Measurements from ENCODE around the gene UBXN4. TPM values are rescaled to one million over a fixed set of nuclear protein-coding genes. Genes with fewer than 3 reads are reported as not detected.

The UBXN4 gene
- total and polyA plus RNA-seq, 2 of the 13 experiments (the other 11 are each of a cell fraction or from before 2014, with no cell fraction given): 74.2 to 104 TPM

GRCh38 chr2:135703300-135703699, 38.4 kb upstream of the UBXN4 start:
- DNase-seq (ENCODE audit: low spot score) (no peak), ATAC-seq (no peak), FAIRE-seq (no peak)
- intact Hi-C loops (cut with micrococcal nuclease; ENCODE audit: unreplicated experiment): no loop called here
- Histone ChIP-seq H3K4me1 (ENCODE audit: insufficient read depth, low read length) (no peaks in the 10 kb centered on the region), H3K36me3 (replicated peaks in 1 of 2; ENCODE audit: control insufficient read depth in 1 of 2, insufficient read depth in 2 of 2, low read length in 2 of 2) (no peaks in the 10 kb centered on the region; a peak in 1 of 5 replicates), H3K4me3 (replicated peaks in 1 of 3; ENCODE audit: insufficient read depth in 1 of 3, low read depth in 2 of 3, low read length in 3 of 3) (no peak overlapping the region), H3K9me3 (ENCODE audit: low read length) (no peaks in the 10 kb centered on the region), H4K20me1 (ENCODE audit: insufficient read depth, low read length) (no peaks in the 10 kb centered on the region), H2AFZ (ENCODE audit: low read length) (no peak overlapping the region), H3K9ac (ENCODE audit: insufficient read depth, low read depth, low read length) (no peak overlapping the region), H3K27ac (ENCODE audit: extremely low read length, insufficient read depth, low read length) (no peak overlapping the region), H3K27me3 (ENCODE audit: control insufficient read depth in 1 of 2, insufficient read depth in 2 of 2, low read length in 2 of 2) (no peaks in the 10 kb centered on the region), H3K79me2 (ENCODE audit: insufficient read depth, low read length) (no peaks in the 10 kb centered on the region), H3K4me2 (ENCODE audit: low read depth, low read length) (no peak overlapping the region)
- 86% methylated on average over 1 of the region's 1 CpG for WGBS (ENCODE audit: low lambda C conversion rate)
- TF ChIP-seq NFYB (CRISPR knock-in tag; IDR thresholded peaks at IDR 0.05) (no peak), CHCHD3 (CRISPR knock-in tag; IDR thresholded peaks at IDR 0.05) (no peak), POLR2A (IDR thresholded peaks at IDR 0.05; ENCODE audit: insufficient read depth in 1 of 2, low read depth in 2 of 2, low read length in 2 of 2) (no peak), HDAC2 (CRISPR knock-in tag; IDR thresholded peaks at IDR 0.05) (no peak), FOXC1 (CRISPR knock-in tag; IDR thresholded peaks at IDR 0.05; ENCODE audit: borderline replicate concordance) (no peak), CCDC6 (CRISPR knock-in tag; IDR thresholded peaks at IDR 0.05) (no peak), POLR2AphosphoS2 (IDR thresholded peaks at IDR 0.05; ENCODE audit: low read depth, low read length) (no peak), JARID2 (CRISPR knock-in tag; IDR thresholded peaks at IDR 0.05; ENCODE audit: insufficient replicate concordance) (no peak), BORCS8-MEF2B (CRISPR knock-in tag; IDR thresholded peaks at IDR 0.05) (no peak), ZNF446 (CRISPR knock-in tag; IDR thresholded peaks at IDR 0.05) (no peak), ZNF670 (CRISPR knock-in tag; IDR thresholded peaks at IDR 0.05; ENCODE audit: borderline replicate concordance) (no peak), HNF4A (CRISPR knock-in tag; IDR thresholded peaks at IDR 0.05) (no peak), ZFP36L2 (CRISPR knock-in tag; IDR thresholded peaks at IDR 0.05) (no peak), NPAS2 (CRISPR knock-in tag; IDR thresholded peaks at IDR 0.05; ENCODE audit: borderline replicate concordance) (no peak), MTA1 (CRISPR knock-in tag; IDR thresholded peaks at IDR 0.05; ENCODE audit: borderline replicate concordance) (no peak), UBTF (CRISPR knock-in tag; IDR thresholded peaks at IDR 0.05) (no peak), HNRNPH1 (optimal IDR thresholded peaks at IDR 0.05; ENCODE audit: low read depth, low read length) (no peak), ZNF496 (CRISPR knock-in tag; IDR thresholded peaks at IDR 0.05; ENCODE audit: insufficient replicate concordance) (no peak)
- TF ChIP-seq, protein P1, sequence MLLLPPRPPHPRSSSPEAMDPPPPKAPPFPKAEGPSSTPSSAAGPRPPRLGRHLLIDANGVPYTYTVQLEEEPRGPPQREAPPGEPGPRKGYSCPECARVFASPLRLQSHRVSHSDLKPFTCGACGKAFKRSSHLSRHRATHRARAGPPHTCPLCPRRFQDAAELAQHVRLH (CRISPR knock-in tag; IDR thresholded peaks at IDR 0.05; ENCODE audit: borderline replicate concordance, low read depth): no peak
- TF ChIP-seq, protein P2, sequence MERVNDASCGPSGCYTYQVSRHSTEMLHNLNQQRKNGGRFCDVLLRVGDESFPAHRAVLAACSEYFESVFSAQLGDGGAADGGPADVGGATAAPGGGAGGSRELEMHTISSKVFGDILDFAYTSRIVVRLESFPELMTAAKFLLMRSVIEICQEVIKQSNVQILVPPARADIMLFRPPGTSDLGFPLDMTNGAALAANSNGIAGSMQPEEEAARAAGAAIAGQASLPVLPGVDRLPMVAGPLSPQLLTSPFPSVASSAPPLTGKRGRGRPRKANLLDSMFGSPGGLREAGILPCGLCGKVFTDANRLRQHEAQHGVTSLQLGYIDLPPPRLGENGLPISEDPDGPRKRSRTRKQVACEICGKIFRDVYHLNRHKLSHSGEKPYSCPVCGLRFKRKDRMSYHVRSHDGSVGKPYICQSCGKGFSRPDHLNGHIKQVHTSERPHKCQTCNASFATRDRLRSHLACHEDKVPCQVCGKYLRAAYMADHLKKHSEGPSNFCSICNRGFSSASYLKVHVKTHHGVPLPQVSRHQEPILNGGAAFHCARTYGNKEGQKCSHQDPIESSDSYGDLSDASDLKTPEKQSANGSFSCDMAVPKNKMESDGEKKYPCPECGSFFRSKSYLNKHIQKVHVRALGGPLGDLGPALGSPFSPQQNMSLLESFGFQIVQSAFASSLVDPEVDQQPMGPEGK (CRISPR knock-in tag; IDR thresholded peaks at IDR 0.05): no peak
- ChIA-PET POLR2A (interaction anchor here (0.6 kb wide), 1 partner anchor 26 kb away, joined by 5 read pairs; no protein-coding TSS in a partner anchor), CTCF (ENCODE audit: low intra/inter-chr PET ratio, low total read pairs) (no interaction called here)
- in situ Hi-C loops (cut with HindIII; ENCODE audit: extremely low pct_ligation_motif_present, low pct_unique_long_range_greater_than_20kb): loop anchor here (5.0 kb wide), 1 partner anchor 701 kb away; no protein-coding TSS in a partner anchor
- no TSS peak for BruUV-seq (replicated peaks)

All from HepG2 (cell line).